Measurements from ENCODE around the gene FXYD4.

The FXYD4 gene

GRCh38 chr10:43342279-43343125 is 28.9 kb upstream of the FXYD4 start:
- no peak overlapping the region for H3K9ac ChIP-seq (ENCODE audit: insufficient read length)
- DNase-seq (ENCODE audit: low read depth, low spot score), result no peak
- no peak for TF ChIP-seq EZH2 (IDR thresholded peaks at IDR 0.05)
- no peak for TF ChIP-seq FOXP2 (optimal IDR thresholded peaks at IDR 0.05; ENCODE audit: control extremely low read depth, extremely low read length, insufficient read depth)
- no peak for TF ChIP-seq POLR2AphosphoS5 (IDR thresholded peaks at IDR 0.05; ENCODE audit: borderline replicate concordance, low read depth, low read length)
- H3K4me3 ChIP-seq, result no peak overlapping the region
- no peak overlapping the region for H3K27ac ChIP-seq
- no peaks in the 10 kb centered on the region for H3K9me3 ChIP-seq (ENCODE audit: low read depth, low read length)
- H3K36me3 ChIP-seq (ENCODE audit: insufficient read depth, low read length), result no peaks in the 10 kb centered on the region

- DNase-seq (ENCODE audit: low read depth, low spot score), result no peak
- no peaks in the 10 kb centered on the region for H3K36me3 ChIP-seq (ENCODE audit: insufficient read depth, low read length)
- TF ChIP-seq EZH2 (IDR thresholded peaks at IDR 0.05), result no peak
- TF ChIP-seq POLR2AphosphoS5 (IDR thresholded peaks at IDR 0.05; ENCODE audit: borderline replicate concordance, low read depth, low read length), result no peak
- no peak for TF ChIP-seq FOXP2 (optimal IDR thresholded peaks at IDR 0.05; ENCODE audit: control extremely low read depth, extremely low read length, insufficient read depth)
- no peak overlapping the region for H3K27ac ChIP-seq
- H3K4me3 ChIP-seq, result no peak overlapping the region
- no peak overlapping the region for H3K9ac ChIP-seq (ENCODE audit: insufficient read length)
- no peaks in the 10 kb centered on the region for H3K9me3 ChIP-seq (ENCODE audit: low read depth, low read length)
Observed at GRCh38 chr10:43343126-43343525, 28.3 kb upstream of the FXYD4 start.

GRCh38 chr10:43344051-43344450 is 27.4 kb upstream of the FXYD4 start:
- Histone ChIP-seq H3K9me3 (ENCODE audit: low read depth, low read length) (no peaks in the 10 kb centered on the region), H3K27ac (no peak overlapping the region), H3K36me3 (ENCODE audit: insufficient read depth, low read length) (no peaks in the 10 kb centered on the region), H3K4me3 (no peak overlapping the region), H3K9ac (ENCODE audit: insufficient read length) (no peak overlapping the region)
- no peak for TF ChIP-seq POLR2AphosphoS5 (IDR thresholded peaks at IDR 0.05; ENCODE audit: borderline replicate concordance, low read depth, low read length)
- no peak for TF ChIP-seq FOXP2 (optimal IDR thresholded peaks at IDR 0.05; ENCODE audit: control extremely low read depth, extremely low read length, insufficient read depth)
- no peak for TF ChIP-seq EZH2 (IDR thresholded peaks at IDR 0.05)
- DNase-seq (ENCODE audit: low read depth, low spot score), result no peak

DNA sequence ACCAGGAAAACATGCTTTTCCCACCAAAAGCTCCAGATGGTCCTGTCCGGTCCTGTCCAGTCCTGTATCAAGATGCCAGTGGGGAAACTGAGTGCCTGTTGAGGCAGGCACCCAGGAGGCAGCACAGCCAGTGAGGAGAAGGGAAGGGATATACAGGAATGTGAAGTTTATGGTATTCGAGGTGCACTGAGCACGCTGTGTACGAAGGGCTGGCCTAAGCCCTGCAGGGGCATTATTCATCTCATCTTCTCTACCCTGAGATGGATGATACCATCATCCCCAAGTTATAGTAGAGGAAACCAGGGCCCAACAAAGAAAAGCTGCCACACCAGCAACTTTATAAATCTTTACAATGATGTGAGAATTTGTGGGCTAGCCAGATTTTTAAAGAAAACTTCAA is 23.4 kb upstream of the FXYD4 start:
- H3K9ac ChIP-seq (ENCODE audit: insufficient read length), result no peak overlapping the region
- no peak overlapping the region for H3K4me3 ChIP-seq
- no peaks in the 10 kb centered on the region for H3K9me3 ChIP-seq (ENCODE audit: low read depth, low read length)
- DNase-seq (ENCODE audit: low read depth, low spot score), result no peak
- no peaks in the 10 kb centered on the region for H3K36me3 ChIP-seq (ENCODE audit: insufficient read depth, low read length)
- H3K27ac ChIP-seq, result no peak overlapping the region
- TF ChIP-seq EZH2 (IDR thresholded peaks at IDR 0.05), result no peak
- TF ChIP-seq POLR2AphosphoS5 (IDR thresholded peaks at IDR 0.05; ENCODE audit: borderline replicate concordance, low read depth, low read length), result no peak
- no peak for TF ChIP-seq FOXP2 (optimal IDR thresholded peaks at IDR 0.05; ENCODE audit: control extremely low read depth, extremely low read length, insufficient read depth)

- Histone ChIP-seq H3K9me3 (ENCODE audit: low read depth, low read length) (no peaks in the 10 kb centered on the region), H3K27ac (no peak overlapping the region), H3K4me3 (no peak overlapping the region), H3K9ac (ENCODE audit: insufficient read length) (no peak overlapping the region), H3K36me3 (ENCODE audit: insufficient read depth, low read length) (no peaks in the 10 kb centered on the region)
- DNase-seq (ENCODE audit: low read depth, low spot score), result no peak
- TF ChIP-seq POLR2AphosphoS5 (IDR thresholded peaks at IDR 0.05; ENCODE audit: borderline replicate concordance, low read depth, low read length), result no peak
- TF ChIP-seq EZH2 (IDR thresholded peaks at IDR 0.05), result no peak
- no peak for TF ChIP-seq FOXP2 (optimal IDR thresholded peaks at IDR 0.05; ENCODE audit: control extremely low read depth, extremely low read length, insufficient read depth)
Observed at GRCh38 chr10:43348511-43349312, 22.7 kb upstream of the FXYD4 start.

DNA sequence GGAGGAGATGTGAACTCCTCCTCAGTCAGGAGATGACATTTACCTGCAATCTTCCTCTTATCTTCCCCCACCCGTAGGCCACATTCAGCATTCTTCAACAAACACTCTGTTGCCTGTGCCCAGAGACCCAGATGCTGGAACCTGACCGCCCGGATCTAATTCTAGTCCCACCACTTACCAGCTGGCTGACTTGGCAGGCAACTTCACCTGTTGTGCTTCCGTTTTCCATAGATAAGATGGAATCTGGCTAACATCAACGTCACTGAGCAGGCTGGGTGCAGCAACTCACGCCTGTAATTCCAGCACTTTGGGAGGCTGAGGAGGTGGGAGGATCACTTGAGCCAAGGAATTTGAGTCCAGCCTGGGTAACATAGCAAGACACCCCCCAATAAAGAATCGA is 21.3 kb upstream of the FXYD4 start:
- Histone ChIP-seq H3K27ac (no peak overlapping the region), H3K9ac (ENCODE audit: insufficient read length) (no peak overlapping the region), H3K4me3 (no peak overlapping the region), H3K9me3 (ENCODE audit: low read depth, low read length) (no peaks in the 10 kb centered on the region), H3K36me3 (ENCODE audit: insufficient read depth, low read length) (no peaks in the 10 kb centered on the region)
- TF ChIP-seq EZH2 (IDR thresholded peaks at IDR 0.05) (no peak), FOXP2 (optimal IDR thresholded peaks at IDR 0.05; ENCODE audit: control extremely low read depth, extremely low read length, insufficient read depth) (no peak), POLR2AphosphoS5 (IDR thresholded peaks at IDR 0.05; ENCODE audit: borderline replicate concordance, low read depth, low read length) (no peak)
- DNase-seq (ENCODE audit: low read depth, low spot score), result no peak

DNA sequence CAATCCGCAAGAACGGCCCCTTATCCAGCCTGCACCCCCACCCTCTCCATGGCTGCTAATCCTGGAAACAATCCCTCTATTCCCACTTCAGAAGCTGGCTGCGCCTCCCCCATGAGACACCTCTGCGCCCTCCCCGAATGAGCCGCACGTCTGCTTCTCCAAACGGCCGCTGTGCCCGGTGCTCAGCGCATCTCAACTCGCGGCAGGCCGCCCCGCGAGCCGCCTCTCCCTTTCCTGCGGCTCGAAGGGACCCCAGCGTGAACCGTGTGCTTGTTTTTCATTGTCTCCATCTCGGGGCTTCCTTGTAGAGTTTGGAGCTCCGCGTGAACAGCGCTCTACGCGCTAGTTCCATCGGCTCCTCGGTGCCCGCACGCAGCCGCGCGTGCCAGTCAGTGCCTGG is 20.8 kb upstream of the FXYD4 start:
- H3K9me3 ChIP-seq (ENCODE audit: low read depth, low read length), result no peaks in the 10 kb centered on the region
- no peaks in the 10 kb centered on the region for H3K36me3 ChIP-seq (ENCODE audit: insufficient read depth, low read length)
- H3K27ac ChIP-seq, result no peak overlapping the region
- no peak overlapping the region for H3K4me3 ChIP-seq
- TF ChIP-seq FOXP2 (optimal IDR thresholded peaks at IDR 0.05; ENCODE audit: control extremely low read depth, extremely low read length, insufficient read depth) (no peak), EZH2 (IDR thresholded peaks at IDR 0.05) (no peak)
- no peak overlapping the region for H3K9ac ChIP-seq (ENCODE audit: insufficient read length)
- DNase-seq (ENCODE audit: low read depth, low spot score), result no peak

- no peak overlapping the region for H3K9ac ChIP-seq (ENCODE audit: insufficient read length)
- DNase-seq (ENCODE audit: low read depth, low spot score), result no peak
- no peaks in the 10 kb centered on the region for H3K36me3 ChIP-seq (ENCODE audit: insufficient read depth, low read length)
- no peaks in the 10 kb centered on the region for H3K9me3 ChIP-seq (ENCODE audit: low read depth, low read length)
- TF ChIP-seq POLR2AphosphoS5 (IDR thresholded peaks at IDR 0.05; ENCODE audit: borderline replicate concordance, low read depth, low read length), result no peak
- no peak for TF ChIP-seq FOXP2 (optimal IDR thresholded peaks at IDR 0.05; ENCODE audit: control extremely low read depth, extremely low read length, insufficient read depth)
- TF ChIP-seq EZH2 (IDR thresholded peaks at IDR 0.05), result no peak
- no peak overlapping the region for H3K4me3 ChIP-seq
- no peak overlapping the region for H3K27ac ChIP-seq
Observed at GRCh38 chr10:43351301-43351700, 20.1 kb upstream of the FXYD4 start.
